Stomach (tissue), 9 donors: ENCODE data around the gene OGFOD2. TPM values are rescaled to one million over a fixed set of nuclear protein-coding genes. Genes with fewer than 3 reads are reported as not detected.
A peak's percentile ranks its signal among the peaks of the same experiment; 100 is the strongest.

Experiments
- DNase-seq, 2 donors: peaks; one replicate each; pipeline versions ENCODE4 v3.0.0 to v3.0.0-alpha.2; 2013 to 2019
- H3K27ac ChIP-seq, 5 donors: fragments of 200-600 bp in 4 of 5; sonication (generic) in 4 of 5; one replicate each; pipeline ENCODE4 v1.5.1; 2013 to 2019; ENCODE audit warnings: mild to moderate bottlenecking in 1 of 5, moderate library complexity in 1 of 5
- H3K27me3 ChIP-seq, 3 donors: fragments of 200-600 bp; sonication (generic); one replicate each; pipeline ENCODE4 v1.5.1; 2017 to 2019; ENCODE audit warnings: mixed run types in 1 of 3
- H3K36me3 ChIP-seq, 4 donors: fragments of 200-600 bp; sonication (generic); 1 replicate in 3 of 4; 2 replicates in 1 of 4; pipeline ENCODE4 v1.5.1; 2016 to 2019
- H3K4me1 ChIP-seq, 4 donors: fragments of 200-600 bp; sonication (generic); one replicate each; pipeline ENCODE4 v1.5.1; 2016 to 2019
- H3K4me3 ChIP-seq, 4 donors: fragments of 200-600 bp; sonication (generic) in 3 of 4; one replicate each; pipeline ENCODE4 v1.5.1; 2016 to 2019; ENCODE audit warnings: mild to moderate bottlenecking in 1 of 4
- H3K9me3 ChIP-seq, 4 donors: fragments of 200-600 bp; sonication (generic); one replicate each; pipeline ENCODE4 v1.5.1; 2016 to 2019
- EP300 ChIP-seq: sonication (generic); formaldehyde crosslinking; IDR thresholded peaks from one replicate; pipeline ENCODE4 v1.6.1; 2017; ENCODE audit warnings: antibody characterized with exemption
- POLR2A ChIP-seq, 4 donors: fragments of 450-650 bp; IDR thresholded peaks; one replicate each; pipeline ENCODE4 v1.6.1; 2016; ENCODE audit warnings: antibody characterized with exemption in 4 of 4, control low read depth in 2 of 4, mild to moderate bottlenecking in 1 of 4, moderate library complexity in 1 of 4
- POLR2AphosphoS5 ChIP-seq, 3 donors: sonication (generic); formaldehyde crosslinking; IDR thresholded peaks; one replicate each; pipeline ENCODE4 v1.6.1; 2016; ENCODE audit warnings: antibody characterized with exemption in 3 of 3
- WGBS, 5 donors: extraction: QIAGEN DNeasy Blood & Tissue Kit in 3 of 5; methylation state at CpG; one replicate each; pipeline versions ENCODE4 v1.1.5 to v1.1.7; 2013 to 2018; 5-methylcytosine and 5-hydroxymethylcytosine counted together
- intact Hi-C: fragments of 100-400 bp; cut with DNase I; formaldehyde crosslinking; loops from one replicate; pipeline ENCODE4 v1.15.1; 2023; ENCODE audit warnings: low total_unique reads
- polyA plus RNA-seq, 3 donors: library from polyadenylated mRNA; stranded (reverse); fragments of 200-250 nt; gene quantifications; one replicate each; pipeline ENCODE4 v1.2.3, GENCODE V29; 2013
- total RNA-seq, 5 donors: library from RNA; depleted of rRNA; stranded (reverse); fragments of >200 nt; gene quantifications; one replicate each; pipeline versions ENCODE4 v1.1.0 to v1.2.3, GENCODE V29; 2014 to 2016
- TF ChIP-seq, protein P1 (sequence below), 7 experiments: fragments of 450-650 bp in 4 of 7; fragments of 200-600 bp in 3 of 7; sonication (generic) in 3 of 7; IDR thresholded peaks; one replicate each; pipeline ENCODE4 v1.5.1; 2016 to 2019; ENCODE audit warnings: antibody characterized with exemption in 7 of 7, control low read depth in 2 of 7, mild to moderate bottlenecking in 1 of 7
- donor health status: healthy with polysubstance abuse.
- donor health status: Bipolar disorder and iron deficiency.
- donor health status: healthy.

The OGFOD2 gene
- total and polyA plus RNA-seq, 8 donors = 1.7 to 29.2 (median 13.7) TPM

GRCh38 chr12:122960193-122960569 is 14.9 kb upstream of the OGFOD2 start:
- Histone ChIP-seq H3K27ac (no peak overlapping the region), H3K36me3 (peaks cover 5 to 35% (median 13%) of the 10 kb centered on the region in 4 donors), H3K4me3 (no peak overlapping the region), H3K27me3 (no peaks in the 10 kb centered on the region), H3K4me1 (peaks cover 18 to 44% (median 37%) of the 10 kb centered on the region in 4 donors), H3K9me3 (no peaks in the 10 kb centered on the region)
- WGBS, 5 donors = 92 to 98% (median 95%) methylated on average over 6 to 8 of the region's 8 CpGs
- TF ChIP-seq, protein P1, sequence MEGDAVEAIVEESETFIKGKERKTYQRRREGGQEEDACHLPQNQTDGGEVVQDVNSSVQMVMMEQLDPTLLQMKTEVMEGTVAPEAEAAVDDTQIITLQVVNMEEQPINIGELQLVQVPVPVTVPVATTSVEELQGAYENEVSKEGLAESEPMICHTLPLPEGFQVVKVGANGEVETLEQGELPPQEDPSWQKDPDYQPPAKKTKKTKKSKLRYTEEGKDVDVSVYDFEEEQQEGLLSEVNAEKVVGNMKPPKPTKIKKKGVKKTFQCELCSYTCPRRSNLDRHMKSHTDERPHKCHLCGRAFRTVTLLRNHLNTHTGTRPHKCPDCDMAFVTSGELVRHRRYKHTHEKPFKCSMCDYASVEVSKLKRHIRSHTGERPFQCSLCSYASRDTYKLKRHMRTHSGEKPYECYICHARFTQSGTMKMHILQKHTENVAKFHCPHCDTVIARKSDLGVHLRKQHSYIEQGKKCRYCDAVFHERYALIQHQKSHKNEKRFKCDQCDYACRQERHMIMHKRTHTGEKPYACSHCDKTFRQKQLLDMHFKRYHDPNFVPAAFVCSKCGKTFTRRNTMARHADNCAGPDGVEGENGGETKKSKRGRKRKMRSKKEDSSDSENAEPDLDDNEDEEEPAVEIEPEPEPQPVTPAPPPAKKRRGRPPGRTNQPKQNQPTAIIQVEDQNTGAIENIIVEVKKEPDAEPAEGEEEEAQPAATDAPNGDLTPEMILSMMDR (IDR thresholded peaks at IDR 0.05) = no peak
- TF ChIP-seq EP300 = no peak
- TF ChIP-seq POLR2AphosphoS5 (IDR thresholded peaks at IDR 0.05) = no peak
- TF ChIP-seq POLR2A (IDR thresholded peaks at IDR 0.05) = no peak
- intact Hi-C loops = no loop called here
- DNase-seq = no peak

DNA sequence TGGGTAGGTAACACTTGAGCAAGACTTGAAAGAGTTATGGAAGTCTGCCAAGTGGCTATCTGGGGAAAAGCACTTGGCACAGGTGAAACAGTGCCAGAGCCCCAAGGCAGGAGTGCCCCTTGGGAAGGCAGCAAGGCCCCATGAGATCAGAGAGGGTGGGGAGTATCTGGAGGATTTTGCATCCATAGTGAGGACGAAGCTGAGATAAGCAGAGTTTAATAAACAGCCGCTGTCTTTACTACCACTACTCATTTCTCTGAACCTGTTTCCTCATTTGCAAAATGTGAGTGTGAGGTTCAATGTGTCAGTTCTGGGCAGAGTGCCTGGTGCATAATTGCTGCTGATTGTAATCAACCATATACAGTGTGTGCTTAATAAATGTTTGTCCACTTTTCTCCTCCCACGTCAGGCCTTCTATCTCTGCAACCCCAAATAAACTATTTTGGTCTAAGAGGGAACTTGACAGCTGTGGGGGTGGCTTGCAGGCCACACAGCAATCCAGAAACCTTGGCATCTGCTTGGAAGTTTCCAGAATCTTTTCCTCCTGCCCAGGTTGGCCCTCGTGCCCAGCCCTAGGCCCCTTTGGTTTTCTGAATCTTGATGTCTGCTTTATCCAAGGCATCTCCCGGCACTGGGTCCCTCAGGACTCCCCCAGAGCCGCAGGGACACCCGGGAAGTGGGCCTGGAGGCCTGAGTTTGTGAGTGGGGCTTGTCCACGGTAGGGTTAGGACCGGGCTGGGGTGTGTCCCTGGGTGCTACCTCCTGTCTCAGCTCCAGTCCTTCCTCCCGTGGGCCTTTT is 13.3 kb upstream of the OGFOD2 start:
- peak in 1 of 2 donors; percentile 85 for DNase-seq
- no peak overlapping the region for H3K4me3 ChIP-seq
- peaks cover 27 to 59% (median 52%) of the 10 kb centered on the region in 4 donors for H3K4me1 ChIP-seq
- H3K27ac ChIP-seq = peak overlapping the region; percentile 57 to 89 (median 74)
- no peaks in the 10 kb centered on the region for H3K27me3 ChIP-seq
- H3K9me3 ChIP-seq = no peaks in the 10 kb centered on the region
- H3K36me3 ChIP-seq = peaks cover 5 to 28% (median 13%) of the 10 kb centered on the region in 4 donors
- 39 to 55% (median 48%) methylated on average over 7 to 10 of the region's 10 CpGs for WGBS, 5 donors
- TF ChIP-seq, protein P1 (IDR thresholded peaks at IDR 0.05) = no peak
- peak in 2 of 3 donors; percentile 29 to 43 for TF ChIP-seq POLR2AphosphoS5 (IDR thresholded peaks at IDR 0.05)
- intact Hi-C loops = no loop called here

- no peaks in the 10 kb centered on the region for H3K9me3 ChIP-seq
- peaks cover 5 to 13% (median 12%) of the 10 kb centered on the region in 4 donors for H3K36me3 ChIP-seq
- peaks cover 27 to 61% (median 53%) of the 10 kb centered on the region in 4 donors for H3K4me1 ChIP-seq
- 18 to 43% (median 25%) methylated on average over 8 of the region's 8 CpGs; no CpG with 5 or more reads in 1 of the 5 donors for WGBS, 5 donors
- no peaks in the 10 kb centered on the region for H3K27me3 ChIP-seq
- no peak for TF ChIP-seq POLR2A (IDR thresholded peaks at IDR 0.05)
- TF ChIP-seq EP300 = no peak
- TF ChIP-seq POLR2AphosphoS5 (IDR thresholded peaks at IDR 0.05) = no peak
- TF ChIP-seq, protein P1 (IDR thresholded peaks at IDR 0.05) = no peak
- DNase-seq = peak; percentile 58 to 76
- intact Hi-C loops = no loop called here
- H3K27ac ChIP-seq = peak overlapping the region in 2 of 5 donors; percentile 5 to 25
- H3K4me3 ChIP-seq = no peak overlapping the region
Observed at GRCh38 chr12:122963941-122964265, 11.1 kb upstream of the OGFOD2 start.

DNA sequence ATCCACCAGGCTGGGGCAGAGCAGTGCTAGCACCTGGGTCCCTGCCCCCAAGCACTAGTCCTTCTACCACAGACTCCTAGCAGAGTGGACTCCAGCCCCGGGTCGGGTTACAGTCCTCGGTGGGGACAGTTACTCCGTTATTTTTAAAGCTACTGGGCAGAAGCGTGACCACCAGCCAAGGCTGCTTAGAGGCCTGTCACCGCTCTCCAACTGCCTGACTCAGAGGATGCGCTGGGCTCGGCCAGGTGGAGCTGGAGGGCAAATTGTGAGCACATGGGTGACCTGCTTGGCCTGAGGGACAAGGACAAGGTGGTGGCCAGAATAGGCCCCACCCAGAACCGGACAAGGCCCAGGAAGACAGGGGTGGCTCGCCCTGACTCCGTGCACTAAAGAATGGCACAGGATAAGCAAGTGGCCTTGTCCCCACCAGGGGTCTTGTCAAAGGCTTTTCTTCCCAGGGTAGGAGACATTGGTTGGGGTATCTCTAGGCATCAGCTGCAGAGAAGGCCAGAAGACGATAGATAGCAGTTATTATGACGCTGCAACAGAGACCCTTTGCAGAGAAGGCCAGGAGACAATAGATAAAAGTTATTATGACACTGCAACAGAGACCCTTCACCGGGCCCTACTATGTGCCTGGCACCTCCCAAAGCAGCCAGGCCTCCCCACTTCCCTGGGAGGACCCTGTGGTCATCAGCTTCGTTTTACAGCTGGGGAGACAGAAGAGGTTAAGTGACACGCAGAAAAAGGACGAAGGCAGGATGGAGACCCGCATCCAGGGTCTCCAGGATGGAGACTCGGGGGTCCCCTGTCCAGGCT is 10.4 kb upstream of the OGFOD2 start:
- peak overlapping the region in 1 of 5 donors; percentile 70 for H3K27ac ChIP-seq
- no peaks in the 10 kb centered on the region for H3K27me3 ChIP-seq
- H3K9me3 ChIP-seq = no peaks in the 10 kb centered on the region
- TF ChIP-seq POLR2A (IDR thresholded peaks at IDR 0.05) = no peak
- TF ChIP-seq POLR2AphosphoS5 (IDR thresholded peaks at IDR 0.05) = no peak
- no peak for TF ChIP-seq EP300
- TF ChIP-seq, protein P1 (IDR thresholded peaks at IDR 0.05) = no peak
- H3K36me3 ChIP-seq = peaks cover 1 to 5% (median 5%) of the 10 kb centered on the region in 4 donors
- intact Hi-C loops = no loop called here
- peaks cover 27 to 64% (median 55%) of the 10 kb centered on the region in 4 donors for H3K4me1 ChIP-seq
- 74 to 81% (median 77%) methylated on average over 17 to 19 of the region's 19 CpGs for WGBS, 5 donors
- no peak for DNase-seq
- H3K4me3 ChIP-seq = no peak overlapping the region
